A673 (cell line): Measurements from ENCODE around the gene BRSK1.

Experiments used
- EZH2 ChIP-seq: fragments of 200-600 bp; sonication (generic); IDR thresholded peaks from 2 replicates; pipeline ENCODE4 v1.6.1; 2017; ENCODE audit warnings: borderline replicate concordance, low read depth, mild to moderate bottlenecking, mixed read lengths, antibody characterized with exemption, low read length; ENCODE audit not compliant: poor library complexity, severe bottlenecking
- TF ChIP-seq, protein P1 (sequence below): fragments of 300-800, 200-600 bp; sonication (generic); conservative IDR thresholded peaks from 2 replicates; pipeline ENCODE4 v1.5.1; 2017; ENCODE audit warnings: low read depth, mild to moderate bottlenecking, antibody characterized with exemption, low read length, moderate library complexity, mixed read lengths

- TF ChIP-seq, protein P1, sequence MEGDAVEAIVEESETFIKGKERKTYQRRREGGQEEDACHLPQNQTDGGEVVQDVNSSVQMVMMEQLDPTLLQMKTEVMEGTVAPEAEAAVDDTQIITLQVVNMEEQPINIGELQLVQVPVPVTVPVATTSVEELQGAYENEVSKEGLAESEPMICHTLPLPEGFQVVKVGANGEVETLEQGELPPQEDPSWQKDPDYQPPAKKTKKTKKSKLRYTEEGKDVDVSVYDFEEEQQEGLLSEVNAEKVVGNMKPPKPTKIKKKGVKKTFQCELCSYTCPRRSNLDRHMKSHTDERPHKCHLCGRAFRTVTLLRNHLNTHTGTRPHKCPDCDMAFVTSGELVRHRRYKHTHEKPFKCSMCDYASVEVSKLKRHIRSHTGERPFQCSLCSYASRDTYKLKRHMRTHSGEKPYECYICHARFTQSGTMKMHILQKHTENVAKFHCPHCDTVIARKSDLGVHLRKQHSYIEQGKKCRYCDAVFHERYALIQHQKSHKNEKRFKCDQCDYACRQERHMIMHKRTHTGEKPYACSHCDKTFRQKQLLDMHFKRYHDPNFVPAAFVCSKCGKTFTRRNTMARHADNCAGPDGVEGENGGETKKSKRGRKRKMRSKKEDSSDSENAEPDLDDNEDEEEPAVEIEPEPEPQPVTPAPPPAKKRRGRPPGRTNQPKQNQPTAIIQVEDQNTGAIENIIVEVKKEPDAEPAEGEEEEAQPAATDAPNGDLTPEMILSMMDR: no peak
- no peak for TF ChIP-seq EZH2
Observed at GRCh38 chr19:55297267-55297666, 13.5 kb downstream of the BRSK1 start.
